ENCODE measurements around the gene NLGN4Y. TPM values are rescaled to one million over a fixed set of nuclear protein-coding genes. Genes with fewer than 3 reads are reported as not detected.

The NLGN4Y gene
- total and polyA plus RNA-seq, 4 donors = 2.9 to 5.3 TPM; not detected in 2

DNA sequence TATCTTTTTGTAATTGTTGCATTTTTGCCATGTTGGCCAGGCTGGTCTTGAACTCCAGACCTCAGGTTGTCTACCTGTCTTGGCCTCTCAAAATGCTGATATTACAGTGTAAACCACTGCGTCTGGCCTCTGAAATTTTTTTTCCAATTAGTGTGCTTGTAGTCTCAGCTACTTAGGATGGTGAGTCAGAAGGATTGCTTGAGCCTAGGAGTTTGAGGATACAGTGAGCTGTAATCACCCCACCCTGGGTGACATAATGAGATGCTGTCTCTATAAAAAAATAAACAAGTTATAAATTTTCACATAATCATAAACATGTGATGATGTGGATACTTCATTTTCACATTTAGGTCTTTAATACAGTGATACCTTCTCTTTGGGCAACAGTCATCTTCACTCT lies 154.9 kb downstream of the NLGN4Y start:
- H3K36me3 ChIP-seq (ENCODE audit: control insufficient read depth in 4 of 4, insufficient read depth in 3 of 4, low read depth in 1 of 4, low read length in 3 of 4) = no peaks in the 10 kb centered on the region
- 87% methylated on average over 1 of the region's 1 CpG for WGBS

DNA sequence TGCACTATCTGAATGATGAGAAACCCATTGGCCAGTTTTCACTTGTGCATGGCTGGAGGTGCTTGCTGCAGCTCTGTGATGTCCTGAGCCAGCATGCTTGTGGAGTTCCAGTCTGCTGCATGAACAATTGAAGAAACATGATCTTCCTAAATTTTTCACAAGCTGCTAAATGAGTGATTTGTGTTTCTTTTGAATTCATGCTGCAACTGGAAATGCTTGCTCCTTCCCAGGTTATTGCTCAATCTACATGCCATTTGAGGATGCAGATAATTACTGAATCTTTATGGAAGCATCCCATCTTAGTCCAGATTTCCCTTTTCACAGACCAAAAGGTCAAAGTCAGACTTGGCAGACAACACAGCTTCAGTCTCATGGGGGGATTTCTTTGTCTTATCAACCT lies 170.2 kb downstream of the NLGN4Y start:
- no peak overlapping the region for H3K9ac ChIP-seq (ENCODE audit: low read depth in 1 of 2, low read length in 2 of 2)
- no peaks in the 10 kb centered on the region for H3K27me3 ChIP-seq (ENCODE audit: control insufficient read depth in 4 of 4, insufficient read depth in 4 of 4, low read length in 3 of 4)
- H3K36me3 ChIP-seq (ENCODE audit: control insufficient read depth in 4 of 4, insufficient read depth in 3 of 4, low read depth in 1 of 4, low read length in 3 of 4) = no peaks in the 10 kb centered on the region
- no peak overlapping the region for H3K27ac ChIP-seq (ENCODE audit: low read depth in 1 of 2, low read length in 2 of 2)
- TF ChIP-seq, protein P1, sequence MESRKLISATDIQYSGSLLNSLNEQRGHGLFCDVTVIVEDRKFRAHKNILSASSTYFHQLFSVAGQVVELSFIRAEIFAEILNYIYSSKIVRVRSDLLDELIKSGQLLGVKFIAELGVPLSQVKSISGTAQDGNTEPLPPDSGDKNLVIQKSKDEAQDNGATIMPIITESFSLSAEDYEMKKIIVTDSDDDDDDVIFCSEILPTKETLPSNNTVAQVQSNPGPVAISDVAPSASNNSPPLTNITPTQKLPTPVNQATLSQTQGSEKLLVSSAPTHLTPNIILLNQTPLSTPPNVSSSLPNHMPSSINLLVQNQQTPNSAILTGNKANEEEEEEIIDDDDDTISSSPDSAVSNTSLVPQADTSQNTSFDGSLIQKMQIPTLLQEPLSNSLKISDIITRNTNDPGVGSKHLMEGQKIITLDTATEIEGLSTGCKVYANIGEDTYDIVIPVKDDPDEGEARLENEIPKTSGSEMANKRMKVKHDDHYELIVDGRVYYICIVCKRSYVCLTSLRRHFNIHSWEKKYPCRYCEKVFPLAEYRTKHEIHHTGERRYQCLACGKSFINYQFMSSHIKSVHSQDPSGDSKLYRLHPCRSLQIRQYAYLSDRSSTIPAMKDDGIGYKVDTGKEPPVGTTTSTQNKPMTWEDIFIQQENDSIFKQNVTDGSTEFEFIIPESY (IDR thresholded peaks at IDR 0.05) = no peak
- DNase-seq (ENCODE audit: low spot score) = no peak
- H3K9me3 ChIP-seq (ENCODE audit: control insufficient read depth in 4 of 4, low read length in 3 of 4) = no peaks in the 10 kb centered on the region
- H3K4me1 ChIP-seq (ENCODE audit: control insufficient read depth in 4 of 4, insufficient read depth in 4 of 4, low read length in 3 of 4) = no peaks in the 10 kb centered on the region
- H3K4me3 ChIP-seq (ENCODE audit: low read depth in 1 of 3, low read length in 3 of 3) = no peak overlapping the region

More for the DNA sequence above, 154.9 kb downstream of the NLGN4Y start:
- H3K27ac ChIP-seq (ENCODE audit: low read depth in 1 of 2, low read length in 2 of 2) = no peak overlapping the region
- TF ChIP-seq, protein P2, sequence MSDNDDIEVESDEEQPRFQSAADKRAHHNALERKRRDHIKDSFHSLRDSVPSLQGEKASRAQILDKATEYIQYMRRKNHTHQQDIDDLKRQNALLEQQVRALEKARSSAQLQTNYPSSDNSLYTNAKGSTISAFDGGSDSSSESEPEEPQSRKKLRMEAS (IDR thresholded peaks at IDR 0.05) = no peak
- TF ChIP-seq JUND (IDR thresholded peaks at IDR 0.05) = no peak
- no peak for TF ChIP-seq RAD21 (IDR thresholded peaks at IDR 0.05)
- no peak for TF ChIP-seq HNF4A (conservative IDR thresholded peaks at IDR 0.05)
- TF ChIP-seq, protein P3, sequence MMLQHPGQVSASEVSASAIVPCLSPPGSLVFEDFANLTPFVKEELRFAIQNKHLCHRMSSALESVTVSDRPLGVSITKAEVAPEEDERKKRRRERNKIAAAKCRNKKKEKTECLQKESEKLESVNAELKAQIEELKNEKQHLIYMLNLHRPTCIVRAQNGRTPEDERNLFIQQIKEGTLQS (IDR thresholded peaks at IDR 0.05) = no peak
- TF ChIP-seq HNF4G (IDR thresholded peaks at IDR 0.05) = no peak
- no peak for TF ChIP-seq TAF1 (conservative IDR thresholded peaks at IDR 0.05)
- no peak for TF ChIP-seq SP1 (IDR thresholded peaks at IDR 0.05)
- TF ChIP-seq EGR1 (IDR thresholded peaks at IDR 0.05; ENCODE audit: low read depth in 2 of 2) = no peak
- no peak for TF ChIP-seq YY1 (IDR thresholded peaks at IDR 0.05)
- DNase-seq (ENCODE audit: low spot score) = no peak
- H3K27me3 ChIP-seq (ENCODE audit: control insufficient read depth in 4 of 4, insufficient read depth in 4 of 4, low read length in 3 of 4) = no peaks in the 10 kb centered on the region
- no peaks in the 10 kb centered on the region for H3K4me1 ChIP-seq (ENCODE audit: control insufficient read depth in 4 of 4, insufficient read depth in 4 of 4, low read length in 3 of 4)
- H3K9ac ChIP-seq (ENCODE audit: low read depth in 1 of 2, low read length in 2 of 2) = no peak overlapping the region
- H3K9me3 ChIP-seq (ENCODE audit: control insufficient read depth in 4 of 4, low read length in 3 of 4) = no peaks in the 10 kb centered on the region
- no peak overlapping the region for H3K4me3 ChIP-seq (ENCODE audit: low read depth in 1 of 3, low read length in 3 of 3)

DNA sequence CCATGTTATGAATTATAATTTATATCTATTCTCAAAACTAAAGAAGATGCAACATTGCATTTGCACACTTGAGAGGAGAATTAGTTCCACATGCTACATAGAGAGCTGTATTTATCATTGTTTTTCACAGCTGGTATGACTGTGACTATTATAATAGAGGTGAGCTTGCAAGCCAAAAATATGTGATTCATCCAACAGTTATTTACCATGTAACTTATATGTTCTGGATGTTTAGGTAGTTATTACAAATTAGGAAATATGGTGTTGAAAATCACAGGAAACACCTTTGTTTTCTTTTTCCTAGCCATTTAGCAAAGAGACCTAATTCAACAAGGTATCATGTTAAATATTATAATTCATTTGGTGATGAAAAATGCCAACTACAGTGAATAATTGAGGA lies 183.8 kb downstream of the NLGN4Y start:
- Histone ChIP-seq H3K27ac (ENCODE audit: low read depth in 1 of 2, low read length in 2 of 2) (no peak overlapping the region), H3K27me3 (ENCODE audit: control insufficient read depth in 4 of 4, insufficient read depth in 4 of 4, low read length in 3 of 4) (no peaks in the 10 kb centered on the region), H3K9me3 (ENCODE audit: control insufficient read depth in 4 of 4, low read length in 3 of 4) (no peaks in the 10 kb centered on the region), H3K4me1 (ENCODE audit: control insufficient read depth in 4 of 4, insufficient read depth in 4 of 4, low read length in 3 of 4) (no peaks in the 10 kb centered on the region), H3K9ac (ENCODE audit: low read depth in 1 of 2, low read length in 2 of 2) (no peak overlapping the region), H3K36me3 (ENCODE audit: control insufficient read depth in 4 of 4, insufficient read depth in 3 of 4, low read depth in 1 of 4, low read length in 3 of 4) (no peaks in the 10 kb centered on the region), H3K4me3 (ENCODE audit: low read depth in 1 of 3, low read length in 3 of 3) (no peak overlapping the region)
- TF ChIP-seq TAF1 (conservative IDR thresholded peaks at IDR 0.05) (no peak), RAD21 (IDR thresholded peaks at IDR 0.05) (no peak), FOXA2 (IDR thresholded peaks at IDR 0.05) (no peak), JUND (IDR thresholded peaks at IDR 0.05) (no peak), RXRA (IDR thresholded peaks at IDR 0.05) (no peak), FOXA1 (IDR thresholded peaks at IDR 0.05) (no peak), YY1 (IDR thresholded peaks at IDR 0.05) (no peak)
- TF ChIP-seq, protein P4, sequence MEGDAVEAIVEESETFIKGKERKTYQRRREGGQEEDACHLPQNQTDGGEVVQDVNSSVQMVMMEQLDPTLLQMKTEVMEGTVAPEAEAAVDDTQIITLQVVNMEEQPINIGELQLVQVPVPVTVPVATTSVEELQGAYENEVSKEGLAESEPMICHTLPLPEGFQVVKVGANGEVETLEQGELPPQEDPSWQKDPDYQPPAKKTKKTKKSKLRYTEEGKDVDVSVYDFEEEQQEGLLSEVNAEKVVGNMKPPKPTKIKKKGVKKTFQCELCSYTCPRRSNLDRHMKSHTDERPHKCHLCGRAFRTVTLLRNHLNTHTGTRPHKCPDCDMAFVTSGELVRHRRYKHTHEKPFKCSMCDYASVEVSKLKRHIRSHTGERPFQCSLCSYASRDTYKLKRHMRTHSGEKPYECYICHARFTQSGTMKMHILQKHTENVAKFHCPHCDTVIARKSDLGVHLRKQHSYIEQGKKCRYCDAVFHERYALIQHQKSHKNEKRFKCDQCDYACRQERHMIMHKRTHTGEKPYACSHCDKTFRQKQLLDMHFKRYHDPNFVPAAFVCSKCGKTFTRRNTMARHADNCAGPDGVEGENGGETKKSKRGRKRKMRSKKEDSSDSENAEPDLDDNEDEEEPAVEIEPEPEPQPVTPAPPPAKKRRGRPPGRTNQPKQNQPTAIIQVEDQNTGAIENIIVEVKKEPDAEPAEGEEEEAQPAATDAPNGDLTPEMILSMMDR (IDR thresholded peaks at IDR 0.05; ENCODE audit: low read depth, low read length, missing input control) = no peak
- TF ChIP-seq, protein P1 (IDR thresholded peaks at IDR 0.05) = no peak
- TF ChIP-seq, protein P2 (IDR thresholded peaks at IDR 0.05) = no peak
- TF ChIP-seq, protein P5, sequence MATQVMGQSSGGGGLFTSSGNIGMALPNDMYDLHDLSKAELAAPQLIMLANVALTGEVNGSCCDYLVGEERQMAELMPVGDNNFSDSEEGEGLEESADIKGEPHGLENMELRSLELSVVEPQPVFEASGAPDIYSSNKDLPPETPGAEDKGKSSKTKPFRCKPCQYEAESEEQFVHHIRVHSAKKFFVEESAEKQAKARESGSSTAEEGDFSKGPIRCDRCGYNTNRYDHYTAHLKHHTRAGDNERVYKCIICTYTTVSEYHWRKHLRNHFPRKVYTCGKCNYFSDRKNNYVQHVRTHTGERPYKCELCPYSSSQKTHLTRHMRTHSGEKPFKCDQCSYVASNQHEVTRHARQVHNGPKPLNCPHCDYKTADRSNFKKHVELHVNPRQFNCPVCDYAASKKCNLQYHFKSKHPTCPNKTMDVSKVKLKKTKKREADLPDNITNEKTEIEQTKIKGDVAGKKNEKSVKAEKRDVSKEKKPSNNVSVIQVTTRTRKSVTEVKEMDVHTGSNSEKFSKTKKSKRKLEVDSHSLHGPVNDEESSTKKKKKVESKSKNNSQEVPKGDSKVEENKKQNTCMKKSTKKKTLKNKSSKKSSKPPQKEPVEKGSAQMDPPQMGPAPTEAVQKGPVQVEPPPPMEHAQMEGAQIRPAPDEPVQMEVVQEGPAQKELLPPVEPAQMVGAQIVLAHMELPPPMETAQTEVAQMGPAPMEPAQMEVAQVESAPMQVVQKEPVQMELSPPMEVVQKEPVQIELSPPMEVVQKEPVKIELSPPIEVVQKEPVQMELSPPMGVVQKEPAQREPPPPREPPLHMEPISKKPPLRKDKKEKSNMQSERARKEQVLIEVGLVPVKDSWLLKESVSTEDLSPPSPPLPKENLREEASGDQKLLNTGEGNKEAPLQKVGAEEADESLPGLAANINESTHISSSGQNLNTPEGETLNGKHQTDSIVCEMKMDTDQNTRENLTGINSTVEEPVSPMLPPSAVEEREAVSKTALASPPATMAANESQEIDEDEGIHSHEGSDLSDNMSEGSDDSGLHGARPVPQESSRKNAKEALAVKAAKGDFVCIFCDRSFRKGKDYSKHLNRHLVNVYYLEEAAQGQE (IDR thresholded peaks at IDR 0.05) = no peak
- DNase-seq (ENCODE audit: low spot score) = no peak

All from liver (tissue), 9 donors.